Measurements from ENCODE around the gene CPLX4. TPM values are rescaled to one million over a fixed set of nuclear protein-coding genes. Genes with fewer than 3 reads are reported as not detected.

Gene CPLX4
- total and polyA plus RNA-seq, 2 experiments from 2014 or later = not detected

DNA sequence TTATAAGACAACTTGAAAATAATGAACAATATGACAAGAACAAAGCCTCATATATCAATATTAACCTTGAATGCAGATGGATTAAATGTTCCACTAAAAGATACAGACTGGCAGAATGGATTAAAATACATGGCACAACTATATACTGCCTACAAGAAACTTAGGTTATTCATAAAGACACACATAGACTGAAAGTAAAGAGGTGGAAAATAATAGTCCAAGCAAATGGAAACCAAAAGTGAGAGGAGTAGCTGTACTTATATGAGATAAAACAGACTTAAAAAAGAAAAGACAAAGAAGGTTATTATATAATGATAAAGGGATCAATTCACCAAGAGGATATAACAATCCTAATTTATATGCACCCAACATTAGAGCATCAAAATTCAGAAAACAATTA lies 22.4 kb upstream of the CPLX4 start:
- H3K27me3 ChIP-seq (replicated peaks; ENCODE audit: insufficient read depth) = no peaks in the 10 kb centered on the region
- peaks cover 81% of the 10 kb centered on the region for H3K79me2 ChIP-seq (ENCODE audit: insufficient read depth)
- no peak overlapping the region for H2AFZ ChIP-seq
- H3K9me3 ChIP-seq (ENCODE audit: low read depth) = no peaks in the 10 kb centered on the region
- H3K4me3 ChIP-seq = no peak overlapping the region
- peaks cover 22% of the 10 kb centered on the region for H3F3A ChIP-seq (ENCODE audit: insufficient read depth)
- H3K9ac ChIP-seq = no peak overlapping the region
- no peak for DNase-seq
- peaks cover 71% of the 10 kb centered on the region for H3K36me3 ChIP-seq (ENCODE audit: low read depth)
- TF ChIP-seq EZH2 (IDR thresholded peaks at IDR 0.05; ENCODE audit: insufficient read depth, poor library complexity, severe bottlenecking) (no peak), EZH2phosphoT487 (IDR thresholded peaks at IDR 0.05; ENCODE audit: insufficient read depth, low read depth) (no peak)
- peaks cover 26% of the 10 kb centered on the region for H4K20me1 ChIP-seq (ENCODE audit: insufficient read depth)
- no peaks in the 10 kb centered on the region for H3K9me2 ChIP-seq (ENCODE audit: insufficient read depth)
- H3K27ac ChIP-seq = no peak overlapping the region
- no peak overlapping the region for H3K4me2 ChIP-seq (ENCODE audit: unreplicated experiment)
- peaks cover 15% of the 10 kb centered on the region for H3K4me1 ChIP-seq (ENCODE audit: insufficient read depth)
- in situ Hi-C loops (cut with MboI) = no loop called here

DNA sequence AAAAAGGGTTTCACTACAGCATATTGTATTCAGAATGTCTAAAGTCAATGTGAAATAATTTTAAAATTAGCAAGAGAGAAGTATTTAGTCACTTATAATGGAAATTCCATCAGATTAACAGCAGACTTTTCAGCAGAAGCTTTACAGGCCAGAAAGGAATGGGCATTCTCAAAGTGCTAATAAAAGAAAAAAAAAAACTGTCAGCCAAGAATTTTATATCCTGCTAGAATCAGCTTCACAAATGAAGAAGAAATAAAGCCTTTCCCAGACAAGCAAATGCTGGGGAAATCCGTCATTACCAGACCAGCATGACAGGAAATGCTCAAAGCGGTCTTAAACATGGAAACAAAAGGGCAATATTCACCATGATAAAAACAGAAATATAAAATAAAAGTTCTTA lies 21.9 kb upstream of the CPLX4 start:
- 99 to 100% methylated on average over 2 of the region's 2 CpGs for WGBS, 2 experiments (ENCODE audit: low coverage in 1 of 2, low lambda C conversion rate in 2 of 2, missing lambda C conversion rate in 2 of 2)
- Histone ChIP-seq H3K9ac (no peak overlapping the region), H4K20me1 (ENCODE audit: insufficient read depth) (peaks cover 26% of the 10 kb centered on the region), H3K27ac (no peak overlapping the region), H3K79me2 (ENCODE audit: insufficient read depth) (peaks cover 79% of the 10 kb centered on the region), H3K4me2 (ENCODE audit: unreplicated experiment) (no peak overlapping the region), H3K9me2 (ENCODE audit: insufficient read depth) (no peaks in the 10 kb centered on the region), H3K4me3 (no peak overlapping the region), H3K36me3 (ENCODE audit: low read depth) (peaks cover 66% of the 10 kb centered on the region), H3K27me3 (replicated peaks; ENCODE audit: insufficient read depth) (no peaks in the 10 kb centered on the region), H3K9me3 (ENCODE audit: low read depth) (no peaks in the 10 kb centered on the region), H2AFZ (no peak overlapping the region), H3F3A (ENCODE audit: insufficient read depth) (peaks cover 17% of the 10 kb centered on the region), H3K4me1 (ENCODE audit: insufficient read depth) (peaks cover 10% of the 10 kb centered on the region)
- DNase-seq = no peak
- no peak for TF ChIP-seq EZH2 (IDR thresholded peaks at IDR 0.05; ENCODE audit: insufficient read depth, poor library complexity, severe bottlenecking)
- no peak for TF ChIP-seq EZH2phosphoT487 (IDR thresholded peaks at IDR 0.05; ENCODE audit: insufficient read depth, low read depth)
- in situ Hi-C loops (cut with MboI) = no loop called here

DNA sequence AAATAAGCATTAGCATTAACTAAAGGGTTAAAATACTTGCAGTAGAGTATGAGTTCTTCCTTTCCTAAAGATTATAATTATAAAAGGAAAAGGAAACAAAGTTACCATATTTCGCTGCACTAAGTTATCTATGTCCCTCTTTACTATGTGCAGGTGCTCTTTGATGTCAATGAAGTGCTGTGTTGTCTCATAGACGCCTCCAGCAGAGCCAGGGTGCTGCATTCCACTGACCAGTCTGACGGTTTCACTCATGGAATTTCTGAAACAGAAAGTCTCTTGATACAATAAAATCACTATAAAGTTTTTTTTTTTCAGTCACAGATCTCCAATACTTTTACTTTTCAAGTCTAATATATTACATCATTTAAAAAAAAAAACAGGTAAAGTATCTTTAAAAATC lies 14.5 kb upstream of the CPLX4 start:
- H3K9ac ChIP-seq = no peak overlapping the region
- no peaks in the 10 kb centered on the region for H3K9me2 ChIP-seq (ENCODE audit: insufficient read depth)
- WGBS, 2 experiments (ENCODE audit: low coverage in 1 of 2, low lambda C conversion rate in 2 of 2, missing lambda C conversion rate in 2 of 2) = 89 to 93% methylated on average over 3 of the region's 3 CpGs
- H3F3A ChIP-seq (ENCODE audit: insufficient read depth) = no peaks in the 10 kb centered on the region
- no peaks in the 10 kb centered on the region for H3K9me3 ChIP-seq (ENCODE audit: low read depth)
- no peaks in the 10 kb centered on the region for H4K20me1 ChIP-seq (ENCODE audit: insufficient read depth)
- no peaks in the 10 kb centered on the region for H3K4me1 ChIP-seq (ENCODE audit: insufficient read depth)
- H3K4me3 ChIP-seq = no peak overlapping the region
- no peaks in the 10 kb centered on the region for H3K27me3 ChIP-seq (replicated peaks; ENCODE audit: insufficient read depth)
- peaks cover 13% of the 10 kb centered on the region for H3K79me2 ChIP-seq (ENCODE audit: insufficient read depth)
- no peak overlapping the region for H2AFZ ChIP-seq
- in situ Hi-C loops (cut with MboI) = no loop called here
- no peak overlapping the region for H3K4me2 ChIP-seq (ENCODE audit: unreplicated experiment)
- DNase-seq = no peak
- TF ChIP-seq EZH2 (IDR thresholded peaks at IDR 0.05; ENCODE audit: insufficient read depth, poor library complexity, severe bottlenecking) (no peak), EZH2phosphoT487 (IDR thresholded peaks at IDR 0.05; ENCODE audit: insufficient read depth, low read depth) (no peak)
- no peak overlapping the region for H3K27ac ChIP-seq
- peaks cover 77% of the 10 kb centered on the region for H3K36me3 ChIP-seq (ENCODE audit: low read depth)

DNA sequence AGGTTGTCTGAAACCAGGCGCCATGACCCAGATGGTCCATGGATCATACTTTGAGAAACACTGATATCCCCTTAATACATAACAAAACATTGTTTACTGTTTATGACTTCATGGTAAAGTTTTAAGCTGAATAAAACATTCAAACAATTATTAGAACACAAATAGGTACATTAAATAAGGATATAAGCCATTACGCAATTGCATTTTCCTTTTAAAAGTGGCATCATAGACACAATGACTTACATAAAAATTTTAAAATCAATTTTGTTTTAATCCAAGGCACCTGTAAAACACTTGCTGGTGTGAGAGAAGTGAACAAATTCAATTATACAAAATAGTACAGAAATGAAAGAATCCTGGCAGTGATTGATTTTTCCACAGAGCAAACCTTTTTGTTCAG lies 10.2 kb upstream of the CPLX4 start:
- in situ Hi-C loops (cut with MboI) = no loop called here
- H3K79me2 ChIP-seq (ENCODE audit: insufficient read depth) = no peaks in the 10 kb centered on the region
- DNase-seq = no peak
- H3K4me1 ChIP-seq (ENCODE audit: insufficient read depth) = no peaks in the 10 kb centered on the region
- peaks cover 30% of the 10 kb centered on the region; the same call in 1 of the 2 replicates for H3F3A ChIP-seq (ENCODE audit: insufficient read depth)
- H3K4me2 ChIP-seq (ENCODE audit: unreplicated experiment) = no peak overlapping the region
- no peak overlapping the region for H3K4me3 ChIP-seq
- no peaks in the 10 kb centered on the region for H3K9me2 ChIP-seq (ENCODE audit: insufficient read depth)
- peaks cover 75% of the 10 kb centered on the region for H3K36me3 ChIP-seq (ENCODE audit: low read depth)
- H3K27me3 ChIP-seq (replicated peaks; ENCODE audit: insufficient read depth) = no peaks in the 10 kb centered on the region
- no peaks in the 10 kb centered on the region for H3K9me3 ChIP-seq (ENCODE audit: low read depth)
- H4K20me1 ChIP-seq (ENCODE audit: insufficient read depth) = no peaks in the 10 kb centered on the region
- TF ChIP-seq EZH2phosphoT487 (IDR thresholded peaks at IDR 0.05; ENCODE audit: insufficient read depth, low read depth) (no peak), EZH2 (IDR thresholded peaks at IDR 0.05; ENCODE audit: insufficient read depth, poor library complexity, severe bottlenecking) (no peak)
- H2AFZ ChIP-seq = no peak overlapping the region
- no peak overlapping the region for H3K9ac ChIP-seq
- 97 to 98% methylated on average over 2 of the region's 2 CpGs for WGBS, 2 experiments (ENCODE audit: low coverage in 1 of 2, low lambda C conversion rate in 2 of 2, missing lambda C conversion rate in 2 of 2)
- H3K27ac ChIP-seq = no peak overlapping the region

DNA sequence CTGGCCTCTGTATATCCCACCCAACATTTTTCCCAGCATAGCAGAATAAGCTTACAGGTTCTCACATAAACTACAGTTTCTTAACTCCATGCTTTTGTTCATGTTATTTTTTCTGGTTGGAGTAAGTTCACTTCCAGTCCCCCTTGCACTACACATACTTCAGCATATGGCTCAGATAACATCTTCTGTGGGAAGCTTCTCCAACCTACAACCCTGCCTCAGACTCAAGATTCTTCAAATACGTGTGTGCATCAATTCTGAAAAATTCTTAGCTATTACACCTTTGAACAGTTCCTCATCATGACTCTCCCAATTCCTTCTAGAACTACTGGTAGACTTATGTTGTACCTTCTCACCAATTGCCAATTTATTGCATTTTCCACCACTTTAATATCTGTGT lies 7.5 kb upstream of the CPLX4 start:
- Histone ChIP-seq H3K27ac (no peak overlapping the region), H3K4me2 (ENCODE audit: unreplicated experiment) (no peak overlapping the region), H2AFZ (no peak overlapping the region), H3K9me3 (ENCODE audit: low read depth) (no peaks in the 10 kb centered on the region), H3K4me1 (ENCODE audit: insufficient read depth) (no peaks in the 10 kb centered on the region), H3K9ac (no peak overlapping the region), H3K9me2 (ENCODE audit: insufficient read depth) (no peaks in the 10 kb centered on the region), H3K27me3 (replicated peaks; ENCODE audit: insufficient read depth) (no peaks in the 10 kb centered on the region), H3K36me3 (ENCODE audit: low read depth) (peaks cover 47% of the 10 kb centered on the region), H4K20me1 (ENCODE audit: insufficient read depth) (no peaks in the 10 kb centered on the region), H3K4me3 (no peak overlapping the region), H3F3A (ENCODE audit: insufficient read depth) (peaks cover 30% of the 10 kb centered on the region; the same call in 1 of the 2 replicates), H3K79me2 (ENCODE audit: insufficient read depth) (no peaks in the 10 kb centered on the region)
- DNase-seq = no peak
- in situ Hi-C loops (cut with MboI) = no loop called here
- TF ChIP-seq EZH2phosphoT487 (IDR thresholded peaks at IDR 0.05; ENCODE audit: insufficient read depth, low read depth) (no peak), EZH2 (IDR thresholded peaks at IDR 0.05; ENCODE audit: insufficient read depth, poor library complexity, severe bottlenecking) (no peak)
- 92 to 100% methylated on average over 1 of the region's 1 CpG for WGBS, 2 experiments (ENCODE audit: low coverage in 1 of 2, low lambda C conversion rate in 2 of 2, missing lambda C conversion rate in 2 of 2)
